ENCODE results near the gene WNT10A. TPM values are rescaled to one million over a fixed set of nuclear protein-coding genes. Genes with fewer than 3 reads are reported as not detected.

Gene WNT10A
- total RNA-seq, 2 donors from 2014 or later: 1.0 to 49.8 TPM

Other genes with a start within 250 kb of the WNT10A start
- gene ZNF142, start 221.2 kb upstream of the WNT10A start, total RNA-seq: 10 to 100 TPM; 28.5 to 44.0 TPM
- 10 to 100 TPM; 20.2 to 69.3 TPM for gene BCS1L, start 221.2 kb upstream of the WNT10A start, total RNA-seq
- 10 to 100 TPM; 13.5 to 20.7 TPM for gene RNF25, start 208.8 kb upstream of the WNT10A start, total RNA-seq
- gene STK36, start 208.8 kb upstream of the WNT10A start, total RNA-seq: 10 to 100 TPM; 13.4 to 13.8 TPM
- gene TTLL4, start 170.0 kb upstream of the WNT10A start, total RNA-seq: 10 to 100 TPM; 34.1 to 42.6 TPM
- gene CYP27A1, start 98.7 kb upstream of the WNT10A start, total RNA-seq: under 1 TPM in 1 of 2 donors, not detected in 1; 0.66 TPM
- not detected for gene PRKAG3, start 49.0 kb upstream of the WNT10A start, total RNA-seq
- gene WNT6, start 21.0 kb upstream of the WNT10A start, total RNA-seq: under 1 TPM in 1 of 2 donors, not detected in 1; 0.29 TPM
- gene CDK5R2, start 78.8 kb downstream of the WNT10A start, total RNA-seq: not detected
- not detected for gene FEV, start 104.3 kb downstream of the WNT10A start, total RNA-seq
- not detected for gene CRYBA2, start 112.6 kb downstream of the WNT10A start, total RNA-seq
- gene CFAP65, start 160.7 kb downstream of the WNT10A start, total RNA-seq: not detected
- under 1 TPM; 0.28 to 0.29 TPM for gene IHH, start 180.1 kb downstream of the WNT10A start, total RNA-seq